GM18907 (cell line): ENCODE data around the gene ABCD4.
"Not testable (repeated sequence)": the region's sequence is repeated elsewhere in the genome, so short reads cannot be mapped to it uniquely, and the experiment has no call there.

Experiments
- ATAC-seq: cut with Tn5 transposase; IDR thresholded peaks from one replicate; pipeline ENCODE4 v1.9.1; 2021; ENCODE audit warnings: mild to moderate bottlenecking, moderate library complexity; ENCODE audit not compliant: unreplicated experiment

ABCD4 gene

GRCh38 chr14:74302634-74303569 is at the start of gene ABCD4:
TSS of gene ABCD4 (minus strand) at chr14:74302934. CDS start at chr14:74302912, 22 bp downstream.
- ATAC-seq = peak; percentile 98

GRCh38 chr14:74350928-74351323 is 48.2 kb upstream of the ABCD4 start:
- no peak for ATAC-seq

GRCh38 chr14:74350211-74350927 is 47.6 kb upstream of the ABCD4 start:
- no peak for ATAC-seq

- no peak for ATAC-seq
These were observed 47.0 kb upstream of the ABCD4 start for GRCh38 chr14:74349757-74350156.

- ATAC-seq = no peak
These were observed 46.2 kb upstream of the ABCD4 start for GRCh38 chr14:74348735-74349463.

- ATAC-seq = no peak
These were observed 45.6 kb upstream of the ABCD4 start, which contains the start of gene VRTN for GRCh38 chr14:74348241-74348734. TSS of gene VRTN (plus strand) at chr14:74348471. CDS start at chr14:74356784, 8,313 bp downstream.

GRCh38 chr14:74347795-74348100 is 45.0 kb upstream of the ABCD4 start:
- no peak for ATAC-seq

- ATAC-seq = no peak
These were observed 44.5 kb upstream of the ABCD4 start for GRCh38 chr14:74347097-74347794.

- ATAC-seq = no peak
These were observed 43.6 kb upstream of the ABCD4 start for GRCh38 chr14:74346341-74346740.

GRCh38 chr14:74333909-74334308 is 31.2 kb upstream of the ABCD4 start:
- no peak for ATAC-seq

GRCh38 chr14:74329950-74330552 is 27.3 kb upstream of the ABCD4 start:
- not testable (repeated sequence) for ATAC-seq

- no peak for ATAC-seq
These were observed 23.8 kb upstream of the ABCD4 start for GRCh38 chr14:74326369-74327152.

GRCh38 chr14:74325446-74325845 is 22.7 kb upstream of the ABCD4 start:
- no peak for ATAC-seq

- no peak for ATAC-seq
These were observed 22.2 kb upstream of the ABCD4 start for GRCh38 chr14:74324931-74325361.

- no peak for ATAC-seq
These were observed 11.8 kb upstream of the ABCD4 start for GRCh38 chr14:74314576-74314975.

- ATAC-seq = no peak
These were observed 10.9 kb upstream of the ABCD4 start for GRCh38 chr14:74313601-74314000.

- no peak for ATAC-seq
These were observed 9.4 kb upstream of the ABCD4 start for GRCh38 chr14:74312161-74312560.

- ATAC-seq = no peak
These were observed 6.6 kb upstream of the ABCD4 start for GRCh38 chr14:74309125-74310022.
